ENCODE data around the gene SH3GL1. TPM values are rescaled to one million over a fixed set of nuclear protein-coding genes. Genes with fewer than 3 reads are reported as not detected.

Gene SH3GL1
- total and polyA plus RNA-seq, 9 of the 15 experiments (the other 6 are each of a cell fraction or from before 2014, with no cell fraction given) = 1.7 to 75.3 (median 25.7) TPM

DNA sequence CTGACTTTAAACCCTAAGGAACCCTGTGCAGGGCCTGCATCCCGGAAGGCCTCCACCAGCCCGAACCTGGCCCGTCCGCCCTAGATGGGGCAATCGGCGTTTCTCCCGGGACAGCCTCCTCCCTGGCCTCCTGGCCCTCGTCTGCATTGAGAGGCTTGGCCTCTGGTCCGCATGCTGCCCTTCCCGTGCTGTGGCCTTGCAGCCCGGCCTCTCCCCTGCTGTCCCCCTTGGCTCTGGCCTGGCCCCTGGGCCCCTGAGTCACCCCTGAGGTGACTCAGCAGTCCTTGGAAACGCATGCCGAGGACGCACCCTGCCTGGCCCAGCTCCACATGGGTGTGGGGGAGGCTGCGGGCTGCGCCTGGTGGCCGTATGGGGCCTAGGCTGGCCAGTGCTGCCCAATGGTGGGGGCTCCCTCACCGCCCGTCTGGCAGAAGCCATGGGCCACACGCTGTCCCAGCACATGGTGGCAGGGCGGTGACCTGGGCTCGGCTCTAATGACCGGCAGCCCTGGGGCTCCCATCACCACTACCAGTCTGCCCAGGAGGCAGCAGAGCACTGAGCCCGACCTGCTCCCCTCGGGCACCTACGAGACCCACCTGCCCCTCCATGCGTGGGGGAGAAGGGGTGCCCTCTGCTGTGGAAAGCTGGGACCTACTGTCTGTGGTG is 25.7 kb downstream of the SH3GL1 start (continued):
- TF ChIP-seq, protein P1, sequence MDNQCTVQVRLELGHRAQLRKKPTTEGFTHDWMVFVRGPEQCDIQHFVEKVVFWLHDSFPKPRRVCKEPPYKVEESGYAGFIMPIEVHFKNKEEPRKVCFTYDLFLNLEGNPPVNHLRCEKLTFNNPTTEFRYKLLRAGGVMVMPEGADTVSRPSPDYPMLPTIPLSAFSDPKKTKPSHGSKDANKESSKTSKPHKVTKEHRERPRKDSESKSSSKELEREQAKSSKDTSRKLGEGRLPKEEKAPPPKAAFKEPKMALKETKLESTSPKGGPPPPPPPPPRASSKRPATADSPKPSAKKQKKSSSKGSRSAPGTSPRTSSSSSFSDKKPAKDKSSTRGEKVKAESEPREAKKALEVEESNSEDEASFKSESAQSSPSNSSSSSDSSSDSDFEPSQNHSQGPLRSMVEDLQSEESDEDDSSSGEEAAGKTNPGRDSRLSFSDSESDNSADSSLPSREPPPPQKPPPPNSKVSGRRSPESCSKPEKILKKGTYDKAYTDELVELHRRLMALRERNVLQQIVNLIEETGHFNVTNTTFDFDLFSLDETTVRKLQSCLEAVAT (IDR thresholded peaks at IDR 0.05) = 0 out of 4 replicates have a peak, but pooled peaks of 1 of the 2 experiments have one; percentile 40
- TF ChIP-seq PML (IDR thresholded peaks at IDR 0.05; ENCODE audit: low read length) (peak; percentile 65; the same call in 1 of the 2 replicates), KAT7 (CRISPR knock-in tag; IDR thresholded peaks at IDR 0.05; ENCODE audit: borderline replicate concordance) (peak; percentile 85), RBM17 (IDR thresholded peaks at IDR 0.05; ENCODE audit: borderline replicate concordance, low read depth, low read length) (no peak), MTF1 (CRISPR knock-in tag; IDR thresholded peaks at IDR 0.05; ENCODE audit: borderline replicate concordance) (peak; percentile 79), GATA2 (CRISPR knock-in tag; IDR thresholded peaks at IDR 0.05) (no peak), COPS2 (conservative IDR thresholded peaks at IDR 0.05) (no peak), TBP (optimal IDR thresholded peaks at IDR 0.05; ENCODE audit: low read depth, low read length) (peak; percentile 64), JUN (IDR thresholded peaks at IDR 0.05; ENCODE audit: borderline replicate concordance, low read depth, low read length) (peak; percentile 99), JUN (CRISPR knock-in tag; IDR thresholded peaks at IDR 0.05; ENCODE audit: borderline replicate concordance) (peak; percentile 98), BACH1 (tag; IDR thresholded peaks at IDR 0.05) (peak; percentile 99), TCF7L2 (IDR thresholded peaks at IDR 0.05; ENCODE audit: low read depth, low read length) (0 out of 2 replicates have a peak, but pooled peaks have one; percentile 9), FOXM1 (IDR thresholded peaks at IDR 0.05; ENCODE audit: low read depth) (no peak), FOXM1 (CRISPR knock-in tag; IDR thresholded peaks at IDR 0.05; ENCODE audit: low read depth) (peak; percentile 86), OTX1 (CRISPR knock-in tag; IDR thresholded peaks at IDR 0.05) (peak; percentile 94)
- TF ChIP-seq, protein P2, sequence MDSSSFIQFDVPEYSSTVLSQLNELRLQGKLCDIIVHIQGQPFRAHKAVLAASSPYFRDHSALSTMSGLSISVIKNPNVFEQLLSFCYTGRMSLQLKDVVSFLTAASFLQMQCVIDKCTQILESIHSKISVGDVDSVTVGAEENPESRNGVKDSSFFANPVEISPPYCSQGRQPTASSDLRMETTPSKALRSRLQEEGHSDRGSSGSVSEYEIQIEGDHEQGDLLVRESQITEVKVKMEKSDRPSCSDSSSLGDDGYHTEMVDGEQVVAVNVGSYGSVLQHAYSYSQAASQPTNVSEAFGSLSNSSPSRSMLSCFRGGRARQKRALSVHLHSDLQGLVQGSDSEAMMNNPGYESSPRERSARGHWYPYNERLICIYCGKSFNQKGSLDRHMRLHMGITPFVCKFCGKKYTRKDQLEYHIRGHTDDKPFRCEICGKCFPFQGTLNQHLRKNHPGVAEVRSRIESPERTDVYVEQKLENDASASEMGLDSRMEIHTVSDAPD (CRISPR knock-in tag; IDR thresholded peaks at IDR 0.05) = peak; percentile 58; the same call in 1 of the 2 replicates
- TF ChIP-seq, protein P3, sequence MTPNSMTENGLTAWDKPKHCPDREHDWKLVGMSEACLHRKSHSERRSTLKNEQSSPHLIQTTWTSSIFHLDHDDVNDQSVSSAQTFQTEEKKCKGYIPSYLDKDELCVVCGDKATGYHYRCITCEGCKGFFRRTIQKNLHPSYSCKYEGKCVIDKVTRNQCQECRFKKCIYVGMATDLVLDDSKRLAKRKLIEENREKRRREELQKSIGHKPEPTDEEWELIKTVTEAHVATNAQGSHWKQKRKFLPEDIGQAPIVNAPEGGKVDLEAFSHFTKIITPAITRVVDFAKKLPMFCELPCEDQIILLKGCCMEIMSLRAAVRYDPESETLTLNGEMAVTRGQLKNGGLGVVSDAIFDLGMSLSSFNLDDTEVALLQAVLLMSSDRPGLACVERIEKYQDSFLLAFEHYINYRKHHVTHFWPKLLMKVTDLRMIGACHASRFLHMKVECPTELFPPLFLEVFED (CRISPR knock-in tag; conservative IDR thresholded peaks at IDR 0.05) = peak; percentile 83; the same call in 1 of the 2 replicates
- TF ChIP-seq, protein P4, sequence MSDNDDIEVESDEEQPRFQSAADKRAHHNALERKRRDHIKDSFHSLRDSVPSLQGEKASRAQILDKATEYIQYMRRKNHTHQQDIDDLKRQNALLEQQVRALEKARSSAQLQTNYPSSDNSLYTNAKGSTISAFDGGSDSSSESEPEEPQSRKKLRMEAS (CRISPR knock-in tag; IDR thresholded peaks at IDR 0.05) = peak; percentile 100
- TF ChIP-seq, protein P5, sequence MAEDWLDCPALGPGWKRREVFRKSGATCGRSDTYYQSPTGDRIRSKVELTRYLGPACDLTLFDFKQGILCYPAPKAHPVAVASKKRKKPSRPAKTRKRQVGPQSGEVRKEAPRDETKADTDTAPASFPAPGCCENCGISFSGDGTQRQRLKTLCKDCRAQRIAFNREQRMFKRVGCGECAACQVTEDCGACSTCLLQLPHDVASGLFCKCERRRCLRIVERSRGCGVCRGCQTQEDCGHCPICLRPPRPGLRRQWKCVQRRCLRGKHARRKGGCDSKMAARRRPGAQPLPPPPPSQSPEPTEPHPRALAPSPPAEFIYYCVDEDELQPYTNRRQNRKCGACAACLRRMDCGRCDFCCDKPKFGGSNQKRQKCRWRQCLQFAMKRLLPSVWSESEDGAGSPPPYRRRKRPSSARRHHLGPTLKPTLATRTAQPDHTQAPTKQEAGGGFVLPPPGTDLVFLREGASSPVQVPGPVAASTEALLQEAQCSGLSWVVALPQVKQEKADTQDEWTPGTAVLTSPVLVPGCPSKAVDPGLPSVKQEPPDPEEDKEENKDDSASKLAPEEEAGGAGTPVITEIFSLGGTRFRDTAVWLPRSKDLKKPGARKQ (CRISPR knock-in tag; IDR thresholded peaks at IDR 0.05) = no peak
- TF ChIP-seq, protein P6, sequence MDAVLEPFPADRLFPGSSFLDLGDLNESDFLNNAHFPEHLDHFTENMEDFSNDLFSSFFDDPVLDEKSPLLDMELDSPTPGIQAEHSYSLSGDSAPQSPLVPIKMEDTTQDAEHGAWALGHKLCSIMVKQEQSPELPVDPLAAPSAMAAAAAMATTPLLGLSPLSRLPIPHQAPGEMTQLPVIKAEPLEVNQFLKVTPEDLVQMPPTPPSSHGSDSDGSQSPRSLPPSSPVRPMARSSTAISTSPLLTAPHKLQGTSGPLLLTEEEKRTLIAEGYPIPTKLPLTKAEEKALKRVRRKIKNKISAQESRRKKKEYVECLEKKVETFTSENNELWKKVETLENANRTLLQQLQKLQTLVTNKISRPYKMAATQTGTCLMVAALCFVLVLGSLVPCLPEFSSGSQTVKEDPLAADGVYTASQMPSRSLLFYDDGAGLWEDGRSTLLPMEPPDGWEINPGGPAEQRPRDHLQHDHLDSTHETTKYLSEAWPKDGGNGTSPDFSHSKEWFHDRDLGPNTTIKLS (IDR thresholded peaks at IDR 0.05; ENCODE audit: borderline replicate concordance, low read depth) = peak; percentile 61; the same call in 1 of the 2 replicates

Data from K562 (cell line).